ENCODE data around the gene CEP70.
"Not testable (repeated sequence)": the region's sequence is repeated elsewhere in the genome, so short reads cannot be mapped to it uniquely, and the experiment has no call there.

Gene CEP70

DNA sequence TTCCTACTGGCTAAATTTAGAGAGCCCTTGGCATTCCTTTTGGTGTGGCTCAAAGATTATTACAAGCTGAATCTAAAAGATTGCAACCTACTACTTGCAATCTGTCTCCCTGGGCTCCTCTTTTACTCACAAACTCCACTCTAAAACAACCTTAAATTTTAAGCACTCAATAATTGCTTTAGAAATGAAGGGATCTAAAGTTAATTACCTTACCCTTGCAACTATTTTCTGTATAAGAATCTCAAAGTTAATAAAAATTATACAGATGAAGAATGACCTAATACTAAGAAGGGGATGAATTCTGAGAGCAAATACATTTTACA lies 99.5 kb downstream of the CEP70 start:
- ATAC-seq, result peak; percentile 76
- TF ChIP-seq ZFP3 (CRISPR knock-in tag; IDR thresholded peaks at IDR 0.05) (peak; percentile 91), PPARA (CRISPR knock-in tag; IDR thresholded peaks at IDR 0.05; ENCODE audit: borderline replicate concordance) (no peak), BACH2 (CRISPR knock-in tag; IDR thresholded peaks at IDR 0.05; ENCODE audit: borderline replicate concordance) (no peak), ZNF8 (CRISPR knock-in tag; IDR thresholded peaks at IDR 0.05) (no peak)

GRCh38 chr3:138493804-138494606 lies 100.1 kb downstream of the CEP70 start:
- ATAC-seq, result peak; percentile 80
- TF ChIP-seq ZFP3 (CRISPR knock-in tag; IDR thresholded peaks at IDR 0.05) (no peak), CREB5 (CRISPR knock-in tag; IDR thresholded peaks at IDR 0.05; ENCODE audit: low read depth) (no peak), PATZ1 (CRISPR knock-in tag; IDR thresholded peaks at IDR 0.05; ENCODE audit: borderline replicate concordance) (no peak), BACH2 (CRISPR knock-in tag; IDR thresholded peaks at IDR 0.05; ENCODE audit: borderline replicate concordance) (no peak), PPARA (CRISPR knock-in tag; IDR thresholded peaks at IDR 0.05; ENCODE audit: borderline replicate concordance) (no peak), CSDC2 (CRISPR knock-in tag; IDR thresholded peaks at IDR 0.05) (no peak), RARB (CRISPR knock-in tag; IDR thresholded peaks at IDR 0.05) (no peak)

- TF ChIP-seq, protein P1, sequence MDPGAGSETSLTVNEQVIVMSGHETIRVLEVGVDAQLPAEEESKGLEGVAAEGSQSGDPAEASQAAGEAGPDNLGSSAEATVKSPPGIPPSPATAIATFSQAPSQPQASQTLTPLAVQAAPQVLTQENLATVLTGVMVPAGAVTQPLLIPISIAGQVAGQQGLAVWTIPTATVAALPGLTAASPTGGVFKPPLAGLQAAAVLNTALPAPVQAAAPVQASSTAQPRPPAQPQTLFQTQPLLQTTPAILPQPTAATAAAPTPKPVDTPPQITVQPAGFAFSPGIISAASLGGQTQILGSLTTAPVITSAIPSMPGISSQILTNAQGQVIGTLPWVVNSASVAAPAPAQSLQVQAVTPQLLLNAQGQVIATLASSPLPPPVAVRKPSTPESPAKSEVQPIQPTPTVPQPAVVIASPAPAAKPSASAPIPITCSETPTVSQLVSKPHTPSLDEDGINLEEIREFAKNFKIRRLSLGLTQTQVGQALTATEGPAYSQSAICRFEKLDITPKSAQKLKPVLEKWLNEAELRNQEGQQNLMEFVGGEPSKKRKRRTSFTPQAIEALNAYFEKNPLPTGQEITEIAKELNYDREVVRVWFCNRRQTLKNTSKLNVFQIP (CRISPR knock-in tag; IDR thresholded peaks at IDR 0.05; ENCODE audit: borderline replicate concordance, low read depth), result no peak
- TF ChIP-seq PPARA (CRISPR knock-in tag; IDR thresholded peaks at IDR 0.05; ENCODE audit: borderline replicate concordance) (no peak), OSR1 (CRISPR knock-in tag; IDR thresholded peaks at IDR 0.05) (no peak), ISL1 (CRISPR knock-in tag; IDR thresholded peaks at IDR 0.05) (no peak)
- no peak for ATAC-seq
Observed at GRCh38 chr3:138492980-138493675, 100.9 kb downstream of the CEP70 start.

DNA sequence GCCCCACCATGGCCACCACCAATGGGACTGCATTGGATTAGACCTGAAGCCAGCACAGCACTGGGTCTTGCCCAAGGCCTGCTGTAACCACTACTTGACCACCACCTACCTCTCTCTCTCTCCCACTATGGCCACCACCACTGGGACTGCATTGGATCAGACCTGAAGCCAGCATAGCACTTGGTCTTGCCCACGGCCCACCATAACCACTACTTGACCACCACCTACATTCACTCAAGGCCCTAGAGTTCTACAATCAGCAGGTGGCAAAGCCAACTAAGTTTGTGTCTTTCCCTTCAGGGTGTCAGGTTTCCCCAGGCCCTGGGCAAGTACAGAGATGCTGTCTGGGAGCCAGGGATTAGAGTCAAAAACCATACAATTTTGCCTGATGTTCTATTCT lies 102.1 kb downstream of the CEP70 start:
- ATAC-seq, result no peak
- TF ChIP-seq ZNF70 (CRISPR knock-in tag; IDR thresholded peaks at IDR 0.05) (no peak), ISL1 (CRISPR knock-in tag; IDR thresholded peaks at IDR 0.05) (no peak), ESRRG (CRISPR knock-in tag; IDR thresholded peaks at IDR 0.05) (no peak), PATZ1 (CRISPR knock-in tag; IDR thresholded peaks at IDR 0.05; ENCODE audit: borderline replicate concordance) (no peak), GLIS3 (CRISPR knock-in tag; IDR thresholded peaks at IDR 0.05) (no peak)

DNA sequence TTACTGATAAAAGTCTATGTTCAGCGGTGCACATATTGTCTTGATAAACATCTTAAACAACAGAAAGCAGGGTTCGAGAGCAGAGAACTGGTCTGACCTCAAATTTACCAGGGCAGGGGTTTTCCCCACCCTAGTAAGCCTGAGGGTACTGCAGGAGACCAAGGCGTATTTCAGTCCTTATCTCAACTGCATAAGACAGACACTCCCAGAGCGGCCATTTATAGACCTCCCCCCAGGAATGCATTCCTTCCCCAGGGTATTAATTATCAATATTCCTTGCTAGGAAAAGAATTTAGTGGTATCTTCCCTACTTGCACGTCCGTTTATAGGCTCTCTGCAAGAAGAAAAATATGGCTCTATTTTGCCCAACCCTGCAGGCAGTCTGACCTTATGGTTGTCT lies 107.5 kb downstream of the CEP70 start:
- ATAC-seq, result not testable (repeated sequence)

- not testable (repeated sequence) for ATAC-seq
Observed at GRCh38 chr3:138484672-138485071, 109.4 kb downstream of the CEP70 start.

DNA sequence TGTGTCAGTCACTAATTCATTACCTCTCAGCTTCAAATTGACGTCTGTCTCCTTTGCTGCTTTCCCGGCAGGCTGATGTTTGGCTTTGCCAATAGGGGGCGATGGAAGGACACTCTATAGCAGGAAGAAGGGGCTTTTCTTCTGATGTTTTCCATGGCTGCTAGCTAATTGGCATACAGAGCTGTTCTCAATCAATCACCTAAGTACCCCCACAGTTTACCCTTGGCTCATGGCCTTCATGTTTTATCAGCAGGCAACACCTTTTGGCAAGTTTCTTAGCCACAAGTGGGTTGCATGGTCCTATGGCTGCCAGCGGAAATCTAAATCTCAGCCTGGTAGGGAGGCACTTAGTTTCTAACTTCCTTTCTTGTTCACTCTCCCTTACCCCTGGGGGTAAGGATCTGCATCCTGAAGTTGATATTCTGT lies 114.6 kb downstream of the CEP70 start:
- no peak for TF ChIP-seq ZFP30 (CRISPR knock-in tag; IDR thresholded peaks at IDR 0.05)
- no peak for TF ChIP-seq CREB5 (CRISPR knock-in tag; IDR thresholded peaks at IDR 0.05; ENCODE audit: low read depth)
- no peak for TF ChIP-seq RARB (CRISPR knock-in tag; IDR thresholded peaks at IDR 0.05)
- TF ChIP-seq PPARA (CRISPR knock-in tag; IDR thresholded peaks at IDR 0.05; ENCODE audit: borderline replicate concordance), result no peak
- no peak for TF ChIP-seq ZC3H10 (CRISPR knock-in tag; IDR thresholded peaks at IDR 0.05)
- TF ChIP-seq CSDC2 (CRISPR knock-in tag; IDR thresholded peaks at IDR 0.05), result no peak
- TF ChIP-seq ESRRG (CRISPR knock-in tag; IDR thresholded peaks at IDR 0.05), result no peak
- TF ChIP-seq GLIS3 (CRISPR knock-in tag; IDR thresholded peaks at IDR 0.05), result no peak
- no peak for TF ChIP-seq SNAI2 (CRISPR knock-in tag; IDR thresholded peaks at IDR 0.05)
- peak; percentile 85 for ATAC-seq
